AG09319 (cell line): ENCODE data around the gene CFI.
"Not testable (repeated sequence)": the region's sequence is repeated elsewhere in the genome, so short reads cannot be mapped to it uniquely, and the experiment has no call there.

ENCODE experiments used
- DNase-seq: peaks from one replicate; pipeline ENCODE4 v3.0.0-alpha.2; 2010; ENCODE audit warnings: low read depth; ENCODE audit errors: extremely low read depth
- CTCF ChIP-seq: IDR thresholded peaks from 2 replicates; pipeline ENCODE4 v1.5.1; 2011; ENCODE audit warnings: low read depth, mild to moderate bottlenecking, inconsistent platforms, low read length, moderate library complexity

CFI gene

GRCh38 chr4:109798866-109799265, 2.9 kb downstream of the CFI start:
- no peak for DNase-seq
- TF ChIP-seq CTCF = no peak

GRCh38 chr4:109795059-109795458, 6.7 kb downstream of the CFI start:
- TF ChIP-seq CTCF = no peak

GRCh38 chr4:109787807-109788206, 14.0 kb downstream of the CFI start:
- no peak for TF ChIP-seq CTCF
- DNase-seq = no peak

More at GRCh38 chr4:109795059-109795458, 6.7 kb downstream of the CFI start:
- no peak for DNase-seq

GRCh38 chr4:109786846-109787245, 15.0 kb downstream of the CFI start:
- no peak for DNase-seq
- TF ChIP-seq CTCF = no peak

- DNase-seq = not testable (repeated sequence)
Measured at GRCh38 chr4:109782092-109782491, 19.7 kb downstream of the CFI start.

GRCh38 chr4:109764789-109765402, 36.9 kb downstream of the CFI start:
- TF ChIP-seq CTCF = no peak

GRCh38 chr4:109764376-109764775, 37.4 kb downstream of the CFI start:
- no peak for DNase-seq
- TF ChIP-seq CTCF = no peak

More at GRCh38 chr4:109764789-109765402, 36.9 kb downstream of the CFI start:
- no peak for DNase-seq

GRCh38 chr4:109760682-109761081, 41.1 kb downstream of the CFI start:
- TF ChIP-seq CTCF = no peak
- no peak for DNase-seq
